ENCODE measurements around the gene SCTR.

Gene SCTR

GRCh38 chr2:119488245-119489214 is 35.8 kb downstream of the SCTR start:
- TF ChIP-seq CTCF (IDR thresholded peaks at IDR 0.05; ENCODE audit: low read depth, low read length): no peak
- no peak for DNase-seq (ENCODE audit: extremely low read depth, low read depth)

DNA sequence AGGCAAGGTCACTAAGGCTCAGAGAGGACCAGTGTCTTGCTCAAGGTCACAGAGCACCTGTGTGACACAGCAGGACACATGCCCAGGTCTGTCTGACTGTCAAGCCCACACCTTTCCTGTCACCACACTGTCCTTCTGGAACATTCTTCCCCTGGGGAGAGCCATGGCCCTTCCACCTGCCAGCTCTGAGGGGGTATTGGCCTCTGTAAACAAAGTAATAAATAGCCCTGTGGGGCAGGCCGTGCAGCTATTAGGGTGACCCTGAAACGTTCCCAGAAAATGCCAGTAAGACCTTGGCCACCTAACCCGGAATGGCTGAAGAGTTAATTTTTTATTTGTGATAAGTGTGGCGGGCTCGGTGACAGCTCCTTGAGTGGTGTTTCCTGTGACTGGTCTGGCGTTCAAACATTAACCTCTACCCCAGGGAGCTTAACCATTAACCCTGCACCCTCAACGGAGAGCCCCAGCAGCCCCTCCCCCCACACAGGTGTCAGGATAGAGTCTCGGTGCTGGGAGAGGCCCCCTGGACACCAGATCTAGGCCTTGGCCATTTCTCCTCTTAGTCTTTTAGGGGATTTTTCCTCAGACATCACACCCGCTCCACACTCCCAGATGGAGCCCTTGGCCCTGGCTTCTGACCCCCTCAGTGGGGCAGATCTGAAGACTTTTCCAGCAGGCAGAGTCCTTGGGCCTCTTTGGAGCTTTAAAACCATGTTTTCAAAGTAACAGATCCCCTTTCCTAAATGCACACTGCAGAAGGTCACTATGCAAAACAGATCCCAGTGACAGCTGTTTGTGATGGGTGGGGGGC is 36.6 kb downstream of the SCTR start:
- no peak for TF ChIP-seq CTCF (IDR thresholded peaks at IDR 0.05; ENCODE audit: low read depth, low read length)
- DNase-seq (ENCODE audit: extremely low read depth, low read depth): no peak

DNA sequence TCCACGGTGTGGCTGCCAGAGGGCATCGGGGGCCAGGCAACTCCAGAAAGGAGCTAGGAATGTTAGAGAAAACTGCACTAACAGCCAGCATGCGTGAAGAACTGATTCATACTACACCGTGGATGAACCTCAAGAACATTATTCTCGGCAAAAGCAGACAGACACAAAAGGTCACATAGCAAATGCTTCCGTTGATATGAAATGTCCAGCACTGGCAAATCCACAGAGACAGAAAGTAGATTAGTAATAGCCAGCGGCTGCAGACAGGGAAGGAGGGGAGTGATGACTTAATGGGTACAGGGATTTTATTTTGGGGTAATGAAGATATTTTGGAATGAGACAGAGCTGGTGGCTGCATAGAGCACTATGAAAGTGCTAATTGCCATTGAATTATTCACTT is 37.4 kb downstream of the SCTR start:
- DNase-seq (ENCODE audit: extremely low read depth, low read depth): no peak
- TF ChIP-seq CTCF (IDR thresholded peaks at IDR 0.05; ENCODE audit: low read depth, low read length): no peak

GRCh38 chr2:119486196-119486827 is 38.0 kb downstream of the SCTR start:
- no peak for TF ChIP-seq CTCF (IDR thresholded peaks at IDR 0.05; ENCODE audit: low read depth, low read length)
- DNase-seq (ENCODE audit: extremely low read depth, low read depth): no peak

DNA sequence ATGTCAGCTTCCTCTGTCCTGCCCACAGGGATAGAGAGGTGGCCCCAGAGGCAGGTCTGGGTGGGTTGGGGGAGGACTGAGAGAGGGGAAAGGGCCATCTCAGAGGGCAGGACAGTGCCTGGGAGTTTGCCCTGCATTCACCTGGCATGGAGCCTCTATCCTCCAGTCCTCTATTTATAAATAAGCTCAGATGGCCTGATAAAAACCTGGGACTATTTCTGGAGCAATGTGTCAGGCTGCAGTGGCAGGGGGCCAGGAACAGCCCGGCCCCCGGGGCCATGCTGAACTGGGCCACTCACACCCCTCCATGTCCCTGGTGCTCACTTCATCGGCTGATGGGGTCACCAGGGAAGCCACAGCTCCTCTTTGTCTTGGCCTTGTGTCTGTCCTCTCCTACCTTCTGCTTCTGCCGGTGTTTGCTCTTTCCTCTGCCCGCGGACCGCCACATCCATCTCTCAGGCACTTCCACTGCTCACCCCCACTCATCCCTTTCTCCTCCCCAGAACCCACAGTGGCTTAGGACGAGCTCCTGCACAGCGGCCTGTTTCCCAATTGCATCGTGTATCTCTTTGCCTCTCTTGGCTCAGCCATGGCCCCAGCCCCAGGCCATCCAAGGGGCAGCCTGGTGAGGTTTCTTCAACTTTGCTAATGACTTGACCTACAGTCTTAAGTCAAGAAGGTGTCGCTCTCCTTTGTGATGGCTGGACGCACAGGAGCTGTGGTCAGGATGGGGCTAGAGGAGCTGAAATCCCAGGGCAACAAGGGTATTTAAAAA is 38.8 kb downstream of the SCTR start:
- no peak for DNase-seq (ENCODE audit: extremely low read depth, low read depth)
- no peak for TF ChIP-seq CTCF (IDR thresholded peaks at IDR 0.05; ENCODE audit: low read depth, low read length)

DNA sequence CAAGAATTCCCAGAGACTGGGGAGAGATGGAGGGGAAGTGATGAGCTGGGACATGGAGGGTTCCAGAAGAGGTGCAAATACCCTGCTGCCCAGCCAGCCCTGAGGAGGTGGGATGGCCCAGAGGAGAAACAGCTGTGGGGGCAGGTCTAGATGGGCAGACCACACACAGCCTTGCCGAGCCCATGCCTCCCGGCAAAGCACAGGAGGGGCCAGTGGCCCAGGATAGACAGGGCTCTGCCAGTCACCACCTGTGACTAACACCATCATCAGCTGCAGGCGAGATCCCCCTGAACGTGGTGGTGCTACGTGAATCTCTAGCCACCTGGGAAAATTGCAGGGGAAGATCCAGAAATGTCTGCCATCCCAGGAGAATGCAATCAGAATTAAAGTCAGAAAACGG is 39.4 kb downstream of the SCTR start:
- TF ChIP-seq CTCF (IDR thresholded peaks at IDR 0.05; ENCODE audit: low read depth, low read length): no peak
- DNase-seq (ENCODE audit: extremely low read depth, low read depth): no peak
